Left ventricle myocardium inferior (tissue), 1 donor: Measurements from ENCODE around the gene FAM184A. TPM values are rescaled to one million over a fixed set of nuclear protein-coding genes. Genes with fewer than 3 reads are reported as not detected.

Source experiments
- DNase-seq: peaks from one replicate; pipeline ENCODE4 v3.0.0-alpha.2; 2020
- H3K27ac ChIP-seq: fragments of 200-600 bp; replicated peaks from 2 replicates; pipeline ENCODE4 v1.8.0; 2021
- H3K27me3 ChIP-seq: fragments of 200-600 bp; 2 replicates; pipeline ENCODE4 v1.8.0; 2021; ENCODE audit warnings: low read depth
- H3K36me3 ChIP-seq: fragments of 200-600 bp; 2 replicates; pipeline ENCODE4 v1.8.0; 2021
- H3K4me1 ChIP-seq: fragments of 200-600 bp; 2 replicates; pipeline ENCODE4 v1.8.0; 2021
- H3K4me3 ChIP-seq: fragments of 200-600 bp; 2 replicates; pipeline ENCODE4 v1.8.0; 2021; ENCODE audit warnings: mild to moderate bottlenecking, moderate library complexity
- H3K9me3 ChIP-seq: fragments of 200-600 bp; replicated peaks from 2 replicates; pipeline ENCODE4 v1.8.0; 2021
- intact Hi-C: fragments of 100-400 bp; cut with micrococcal nuclease; formaldehyde crosslinking; loops from one replicate; pipeline ENCODE4 v1.11.0; 2022
- total RNA-seq: library from RNA; stranded (reverse); fragmentation: NEBNext Ultra II Directional; extraction: Animal tissue kit (Norgen Biotek cat#: 25700); gene quantifications from one replicate; pipeline ENCODE4 v1.2.1, GENCODE V29; 2021
- TF ChIP-seq, protein P1 (sequence below): fragments of 200-600 bp; IDR thresholded peaks from 2 replicates; pipeline ENCODE4 v1.8.0; 2021; ENCODE audit warnings: antibody characterized with exemption, mild to moderate bottlenecking, borderline replicate concordance
- donor health status: DM: no; HTN: yes; CAD: no; lungs with severe emphysema.

The FAM184A gene
- total RNA-seq, 1 donor from 2014 or later: 0.93 TPM

DNA sequence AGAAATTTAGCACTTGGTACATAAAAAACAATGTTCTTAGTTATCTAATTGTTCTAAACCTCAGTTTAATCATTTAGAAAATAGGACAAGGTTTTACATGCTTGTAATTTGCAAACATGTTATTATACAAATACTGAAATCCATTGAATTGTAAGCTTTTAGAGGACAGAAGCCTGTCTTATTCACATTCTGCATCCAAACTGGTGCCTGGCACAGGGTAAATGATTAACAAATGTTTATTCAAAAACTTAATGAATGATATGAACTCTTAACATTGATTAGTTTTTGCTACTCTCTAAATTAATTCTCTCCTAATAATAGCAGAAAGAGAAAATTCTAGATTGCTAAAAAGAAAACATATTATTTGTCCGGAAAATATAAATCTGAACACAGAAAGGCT is 85.1 kb downstream of the FAM184A start:
- TF ChIP-seq, protein P1, sequence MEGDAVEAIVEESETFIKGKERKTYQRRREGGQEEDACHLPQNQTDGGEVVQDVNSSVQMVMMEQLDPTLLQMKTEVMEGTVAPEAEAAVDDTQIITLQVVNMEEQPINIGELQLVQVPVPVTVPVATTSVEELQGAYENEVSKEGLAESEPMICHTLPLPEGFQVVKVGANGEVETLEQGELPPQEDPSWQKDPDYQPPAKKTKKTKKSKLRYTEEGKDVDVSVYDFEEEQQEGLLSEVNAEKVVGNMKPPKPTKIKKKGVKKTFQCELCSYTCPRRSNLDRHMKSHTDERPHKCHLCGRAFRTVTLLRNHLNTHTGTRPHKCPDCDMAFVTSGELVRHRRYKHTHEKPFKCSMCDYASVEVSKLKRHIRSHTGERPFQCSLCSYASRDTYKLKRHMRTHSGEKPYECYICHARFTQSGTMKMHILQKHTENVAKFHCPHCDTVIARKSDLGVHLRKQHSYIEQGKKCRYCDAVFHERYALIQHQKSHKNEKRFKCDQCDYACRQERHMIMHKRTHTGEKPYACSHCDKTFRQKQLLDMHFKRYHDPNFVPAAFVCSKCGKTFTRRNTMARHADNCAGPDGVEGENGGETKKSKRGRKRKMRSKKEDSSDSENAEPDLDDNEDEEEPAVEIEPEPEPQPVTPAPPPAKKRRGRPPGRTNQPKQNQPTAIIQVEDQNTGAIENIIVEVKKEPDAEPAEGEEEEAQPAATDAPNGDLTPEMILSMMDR: no peak

DNA sequence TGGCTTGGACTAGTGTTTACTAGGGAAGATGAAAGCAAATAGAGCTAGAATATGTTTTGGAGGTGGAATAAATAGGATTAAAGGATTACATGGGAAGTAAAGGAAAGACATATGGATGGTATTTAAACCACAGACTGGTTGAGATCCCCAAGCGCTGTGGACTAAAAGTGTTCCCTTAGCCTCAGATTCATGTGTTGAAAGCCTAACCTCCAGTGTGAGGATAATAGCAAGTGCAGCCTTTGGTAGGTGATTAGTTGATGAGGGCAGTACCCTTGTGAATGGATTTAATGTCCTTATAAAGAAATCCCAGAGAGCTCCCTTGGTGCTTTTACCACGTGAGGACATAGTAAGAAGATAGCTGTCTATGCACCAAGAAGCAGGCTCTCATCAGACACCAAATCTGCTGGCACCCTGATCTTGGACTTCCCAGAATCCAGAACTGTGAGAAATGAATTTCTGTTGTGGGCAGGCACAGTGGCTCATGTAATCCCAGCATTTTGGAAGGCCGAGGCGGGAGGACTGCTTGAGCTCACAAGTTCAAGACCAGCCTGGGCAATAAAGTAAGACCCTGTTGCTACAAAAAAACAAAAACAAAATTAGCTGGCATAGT is 86.2 kb downstream of the FAM184A start:
- no peak for DNase-seq
- intact Hi-C loops: no loop called here
- Histone ChIP-seq H3K27me3 (no peaks in the 10 kb centered on the region), H3K27ac (no peak overlapping the region), H3K4me1 (no peaks in the 10 kb centered on the region), H3K4me3 (no peak overlapping the region), H3K36me3 (no peaks in the 10 kb centered on the region), H3K9me3 (no peaks in the 10 kb centered on the region)
- TF ChIP-seq, protein P1: no peak

More for the DNA sequence above, 85.1 kb downstream of the FAM184A start:
- Histone ChIP-seq H3K4me3 (no peak overlapping the region), H3K27ac (no peak overlapping the region), H3K9me3 (no peaks in the 10 kb centered on the region), H3K27me3 (no peaks in the 10 kb centered on the region), H3K4me1 (no peaks in the 10 kb centered on the region), H3K36me3 (no peaks in the 10 kb centered on the region)
- DNase-seq: no peak
- intact Hi-C loops: no loop called here

DNA sequence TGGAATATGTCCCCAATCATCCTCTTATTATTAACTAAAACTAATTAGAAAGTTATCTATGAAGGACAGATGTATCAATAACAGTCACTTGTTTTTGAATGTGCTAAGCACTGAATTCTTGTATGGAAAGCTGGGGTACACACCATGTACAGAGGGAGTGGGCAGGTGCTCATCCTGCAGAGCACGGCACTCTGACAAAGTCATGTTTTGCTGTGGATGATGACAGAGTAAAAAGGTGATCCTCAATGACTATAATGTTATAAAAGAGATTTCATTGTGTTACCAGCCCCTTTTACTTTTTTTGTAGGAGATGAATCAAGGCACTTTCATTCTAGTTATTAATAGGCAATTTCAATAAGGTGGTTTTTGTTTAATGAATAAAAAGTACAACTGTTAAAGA is 92.2 kb downstream of the FAM184A start:
- Histone ChIP-seq H3K27me3 (no peaks in the 10 kb centered on the region), H3K9me3 (no peaks in the 10 kb centered on the region), H3K4me1 (no peaks in the 10 kb centered on the region), H3K4me3 (no peak overlapping the region), H3K36me3 (no peaks in the 10 kb centered on the region), H3K27ac (no peak overlapping the region)
- intact Hi-C loops: no loop called here
- DNase-seq: no peak
- TF ChIP-seq, protein P1: no peak

- TF ChIP-seq, protein P1: no peak
- H3K4me3 ChIP-seq: no peak overlapping the region
- H3K36me3 ChIP-seq: no peaks in the 10 kb centered on the region
- intact Hi-C loops: no loop called here
- no peak overlapping the region for H3K27ac ChIP-seq
- no peaks in the 10 kb centered on the region for H3K4me1 ChIP-seq
- no peak for DNase-seq
- H3K9me3 ChIP-seq: no peaks in the 10 kb centered on the region
- H3K27me3 ChIP-seq: no peaks in the 10 kb centered on the region
Measured at GRCh38 chr6:118985123-118985830, 93.2 kb downstream of the FAM184A start.

GRCh38 chr6:118984342-118984741 is 94.1 kb downstream of the FAM184A start:
- H3K36me3 ChIP-seq: no peaks in the 10 kb centered on the region
- H3K27ac ChIP-seq: no peak overlapping the region
- H3K4me1 ChIP-seq: no peaks in the 10 kb centered on the region
- no peaks in the 10 kb centered on the region for H3K27me3 ChIP-seq
- no peak for DNase-seq
- intact Hi-C loops: no loop called here
- no peak overlapping the region for H3K4me3 ChIP-seq
- TF ChIP-seq, protein P1: no peak
- no peaks in the 10 kb centered on the region for H3K9me3 ChIP-seq
